GM13977 (cell line): ENCODE data around the gene WDR59.

Experiments
- DNase-seq: peaks from one replicate; pipeline ENCODE4 v3.0.0; 2012; ENCODE audit warnings: low spot score
- in situ Hi-C: fragments of 300-500 bp; cut with MboI; formaldehyde crosslinking; loops from one replicate; pipeline ENCODE4 v1.12.0; 2022; ENCODE audit warnings: low sequenced_read_pairs, low pct_unique_long_range_greater_than_20kb, mixed read lengths, inconsistent platforms; ENCODE audit not compliant: unreplicated experiment
- TF ChIP-seq, protein P1 (sequence below): IDR thresholded peaks from 2 replicates; pipeline ENCODE4 v1.5.1; 2012; ENCODE audit warnings: mild to moderate bottlenecking, control low read depth; ENCODE audit not compliant: insufficient read depth; ENCODE audit errors: extremely low read depth, missing control alignments

WDR59 gene

DNA sequence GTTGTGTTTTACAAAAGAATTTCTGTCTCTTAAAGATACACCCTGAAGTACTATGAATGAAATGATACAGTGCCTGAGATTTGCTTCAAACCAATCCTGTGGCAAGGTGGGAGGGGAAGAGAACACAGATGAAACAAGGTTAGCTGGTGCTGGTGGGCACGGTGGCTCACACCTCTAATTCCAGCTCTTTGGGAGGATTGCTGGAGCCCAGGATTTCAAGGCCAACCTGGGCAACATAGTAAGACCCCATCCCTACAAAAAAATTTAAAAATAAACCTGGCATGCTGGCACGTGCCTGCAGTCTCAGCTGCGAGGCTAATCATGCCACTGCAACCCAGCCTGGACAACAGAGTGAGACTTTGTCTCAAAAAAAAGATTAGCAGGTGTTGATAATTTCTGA lies 143.0 kb downstream of the WDR59 start:
- TF ChIP-seq, protein P1, sequence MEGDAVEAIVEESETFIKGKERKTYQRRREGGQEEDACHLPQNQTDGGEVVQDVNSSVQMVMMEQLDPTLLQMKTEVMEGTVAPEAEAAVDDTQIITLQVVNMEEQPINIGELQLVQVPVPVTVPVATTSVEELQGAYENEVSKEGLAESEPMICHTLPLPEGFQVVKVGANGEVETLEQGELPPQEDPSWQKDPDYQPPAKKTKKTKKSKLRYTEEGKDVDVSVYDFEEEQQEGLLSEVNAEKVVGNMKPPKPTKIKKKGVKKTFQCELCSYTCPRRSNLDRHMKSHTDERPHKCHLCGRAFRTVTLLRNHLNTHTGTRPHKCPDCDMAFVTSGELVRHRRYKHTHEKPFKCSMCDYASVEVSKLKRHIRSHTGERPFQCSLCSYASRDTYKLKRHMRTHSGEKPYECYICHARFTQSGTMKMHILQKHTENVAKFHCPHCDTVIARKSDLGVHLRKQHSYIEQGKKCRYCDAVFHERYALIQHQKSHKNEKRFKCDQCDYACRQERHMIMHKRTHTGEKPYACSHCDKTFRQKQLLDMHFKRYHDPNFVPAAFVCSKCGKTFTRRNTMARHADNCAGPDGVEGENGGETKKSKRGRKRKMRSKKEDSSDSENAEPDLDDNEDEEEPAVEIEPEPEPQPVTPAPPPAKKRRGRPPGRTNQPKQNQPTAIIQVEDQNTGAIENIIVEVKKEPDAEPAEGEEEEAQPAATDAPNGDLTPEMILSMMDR = no peak
- in situ Hi-C loops = no loop called here
- DNase-seq = no peak

DNA sequence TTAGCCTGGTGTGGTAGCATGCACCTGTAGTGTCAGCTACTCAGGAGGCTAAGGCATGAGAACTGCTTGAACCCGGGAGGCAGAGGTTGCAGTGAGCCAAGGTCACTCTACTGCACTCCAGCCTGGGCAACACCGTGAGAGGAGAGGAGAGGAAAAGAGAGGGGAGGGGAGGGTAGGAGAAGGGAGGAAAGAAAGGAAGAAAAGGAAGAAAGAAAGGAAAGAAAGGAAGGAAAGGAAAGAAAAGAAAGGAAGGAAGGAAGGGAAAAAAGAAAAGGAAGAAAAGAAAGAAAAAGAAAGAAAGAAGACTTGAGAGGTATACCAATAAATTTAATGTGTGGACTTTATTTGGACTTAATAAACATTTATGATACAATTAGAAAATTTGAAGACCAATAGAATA lies 143.5 kb downstream of the WDR59 start:
- in situ Hi-C loops = no loop called here
- TF ChIP-seq, protein P1 = no peak
- DNase-seq = no peak

DNA sequence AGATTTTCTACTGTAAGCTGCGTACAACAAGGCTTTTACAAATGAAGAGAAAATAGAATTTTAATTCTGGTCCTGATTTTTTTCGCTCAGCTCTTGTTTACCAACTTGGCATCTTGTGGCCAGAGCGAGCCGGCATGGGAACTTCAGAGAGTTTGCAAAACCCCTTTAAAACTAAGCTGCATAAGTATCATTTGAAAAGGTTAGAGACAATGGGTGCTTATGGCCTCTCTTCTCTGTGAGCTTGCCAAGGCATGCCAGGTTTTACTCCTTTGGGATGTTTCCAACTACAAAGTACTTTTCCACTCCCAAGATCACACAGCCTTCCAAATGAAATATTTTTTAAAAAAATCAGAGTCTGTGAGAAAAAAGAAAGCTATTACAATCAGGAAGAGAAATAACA lies 147.9 kb downstream of the WDR59 start:
- in situ Hi-C loops = no loop called here
- DNase-seq = no peak
- TF ChIP-seq, protein P1 = no peak

DNA sequence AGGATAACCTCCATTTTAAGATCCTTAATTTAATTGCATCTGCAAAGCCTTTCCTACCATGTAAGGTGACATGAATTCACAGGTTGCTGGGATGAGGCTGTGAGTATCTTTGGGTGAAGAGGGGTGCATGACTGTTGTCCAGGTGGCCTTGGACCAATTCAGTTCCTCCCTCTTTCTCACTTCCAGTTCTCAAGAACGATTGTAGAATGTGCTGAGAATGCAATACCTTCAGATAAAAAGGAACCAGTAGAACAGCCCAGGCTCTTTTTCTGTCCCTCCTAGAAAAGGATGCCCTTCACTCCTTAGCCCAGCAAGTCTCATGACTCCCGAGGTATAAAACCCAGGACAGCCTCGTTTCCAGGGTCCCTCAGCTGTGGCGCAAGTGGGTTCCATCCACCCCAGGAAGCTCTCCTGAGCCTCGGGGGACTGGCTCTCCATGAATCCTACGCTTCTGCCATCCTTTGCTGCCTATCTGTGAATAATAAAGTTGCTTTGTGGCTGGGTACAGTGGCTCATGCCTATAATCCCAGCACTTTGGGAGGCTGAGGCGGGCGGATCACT lies 148.7 kb downstream of the WDR59 start:
- TF ChIP-seq, protein P1 = no peak
- no peak for DNase-seq
- in situ Hi-C loops = no loop called here

DNA sequence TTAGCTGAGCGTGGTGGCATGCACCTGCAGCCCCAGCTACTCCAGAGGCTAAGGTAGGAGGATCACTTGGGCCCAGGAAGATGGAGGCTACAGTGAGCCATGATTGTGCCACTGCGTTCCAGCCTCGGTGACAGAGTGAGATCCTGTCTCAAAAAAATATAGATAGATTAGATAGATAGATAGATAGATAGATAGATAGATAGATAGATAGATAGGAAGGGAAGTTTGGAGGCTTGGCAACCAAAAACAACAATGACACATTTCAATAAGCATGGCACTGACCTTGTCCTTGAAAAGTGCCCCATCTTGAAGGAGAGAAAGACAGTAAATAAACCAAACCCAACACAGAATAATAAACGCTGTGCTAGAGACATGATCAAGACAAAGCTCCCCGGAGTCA lies 152.7 kb downstream of the WDR59 start:
- no peak for DNase-seq
- in situ Hi-C loops = no loop called here
- TF ChIP-seq, protein P1 = no peak

DNA sequence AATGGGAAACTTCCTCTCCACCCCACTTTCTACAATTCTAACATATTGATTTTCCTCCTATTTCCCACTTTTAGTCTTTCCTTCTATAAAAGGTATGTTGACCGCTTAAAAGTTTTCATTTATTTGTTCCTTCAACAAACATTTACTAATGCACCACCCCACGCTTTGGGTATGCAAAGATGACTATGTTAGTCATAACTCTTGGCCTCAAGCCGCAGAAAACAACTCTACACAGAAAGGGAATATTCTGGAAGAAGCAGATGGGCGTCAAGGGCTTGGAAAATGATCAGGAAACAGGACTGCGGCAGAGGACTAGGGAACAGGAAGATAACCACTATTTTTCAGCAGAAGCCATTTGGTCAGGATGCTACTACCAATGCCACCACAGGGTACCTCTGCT lies 153.5 kb downstream of the WDR59 start:
- TF ChIP-seq, protein P1 = no peak
- DNase-seq = no peak
- in situ Hi-C loops = no loop called here

DNA sequence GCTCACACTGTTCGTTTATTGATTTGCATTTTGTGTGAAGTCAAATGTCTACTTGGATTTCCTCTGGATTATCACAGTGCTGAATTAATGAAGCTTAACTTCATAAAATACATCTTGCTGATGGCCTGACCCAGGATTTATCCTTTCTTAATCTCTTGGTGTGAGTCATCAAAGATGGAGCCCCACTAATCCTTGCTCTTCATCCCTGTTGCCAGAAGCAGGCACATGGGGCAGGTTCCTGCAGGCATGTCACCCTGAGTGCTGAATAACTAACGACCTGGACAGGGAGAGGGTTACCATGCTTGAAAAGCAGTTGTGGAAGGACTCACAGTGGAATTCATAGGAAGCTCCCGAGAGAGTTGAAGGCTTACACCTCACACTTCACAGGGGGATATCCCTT lies 154.3 kb downstream of the WDR59 start:
- DNase-seq = no peak
- TF ChIP-seq, protein P1 = no peak
- in situ Hi-C loops = no loop called here
